GM12875 (cell line): Measurements from ENCODE around the gene SLC19A3.
"Not testable (repeated sequence)": the region's sequence is repeated elsewhere in the genome, so short reads cannot be mapped to it uniquely, and the experiment has no call there.

Experiments
- H3K4me3 ChIP-seq: one replicate; pipeline ENCODE4 v1.5.1; 2011; ENCODE audit warnings: low read depth, low read length, control low read depth
- TF ChIP-seq, protein P1 (sequence below): IDR thresholded peaks from 2 replicates; pipeline ENCODE4 v1.5.1; 2011; ENCODE audit warnings: low read depth, mild to moderate bottlenecking, control low read depth, inconsistent platforms, low read length, moderate library complexity, borderline replicate concordance; ENCODE audit not compliant: insufficient read depth

Gene SLC19A3

DNA sequence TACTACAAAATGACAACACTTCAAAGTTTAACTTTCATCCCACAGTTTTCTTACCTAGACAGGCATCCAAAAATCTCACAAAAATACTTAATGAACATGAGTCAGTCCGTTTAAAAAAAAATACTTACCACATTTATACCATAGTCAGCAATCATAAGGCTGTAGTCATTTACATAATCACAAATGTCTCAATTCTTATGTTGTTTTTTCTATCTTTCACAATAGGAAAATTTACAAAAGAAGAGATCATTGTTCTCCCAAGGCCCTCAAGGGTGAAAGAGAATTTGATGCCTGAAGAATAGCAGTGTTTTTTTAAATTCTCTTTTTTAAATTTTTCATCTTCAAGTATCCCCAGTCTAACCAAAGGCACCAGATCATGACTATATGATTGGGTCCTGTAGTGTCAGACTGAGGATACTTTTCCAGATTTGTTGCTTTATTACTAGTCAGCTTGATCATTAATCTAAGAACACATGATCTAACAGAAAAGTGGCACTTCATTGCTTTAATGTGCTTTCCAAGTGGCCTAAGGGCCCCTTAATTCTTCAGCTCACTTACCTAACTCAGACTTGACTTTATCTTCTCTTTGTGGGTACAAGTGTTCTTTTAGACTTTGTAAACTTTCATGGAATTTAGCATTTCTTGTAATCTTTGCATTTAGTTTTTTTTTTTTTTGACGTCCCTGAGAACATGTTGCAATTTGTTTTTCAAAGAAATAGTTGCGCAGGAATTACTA is 46.5 kb downstream of the SLC19A3 start:
- TF ChIP-seq, protein P1, sequence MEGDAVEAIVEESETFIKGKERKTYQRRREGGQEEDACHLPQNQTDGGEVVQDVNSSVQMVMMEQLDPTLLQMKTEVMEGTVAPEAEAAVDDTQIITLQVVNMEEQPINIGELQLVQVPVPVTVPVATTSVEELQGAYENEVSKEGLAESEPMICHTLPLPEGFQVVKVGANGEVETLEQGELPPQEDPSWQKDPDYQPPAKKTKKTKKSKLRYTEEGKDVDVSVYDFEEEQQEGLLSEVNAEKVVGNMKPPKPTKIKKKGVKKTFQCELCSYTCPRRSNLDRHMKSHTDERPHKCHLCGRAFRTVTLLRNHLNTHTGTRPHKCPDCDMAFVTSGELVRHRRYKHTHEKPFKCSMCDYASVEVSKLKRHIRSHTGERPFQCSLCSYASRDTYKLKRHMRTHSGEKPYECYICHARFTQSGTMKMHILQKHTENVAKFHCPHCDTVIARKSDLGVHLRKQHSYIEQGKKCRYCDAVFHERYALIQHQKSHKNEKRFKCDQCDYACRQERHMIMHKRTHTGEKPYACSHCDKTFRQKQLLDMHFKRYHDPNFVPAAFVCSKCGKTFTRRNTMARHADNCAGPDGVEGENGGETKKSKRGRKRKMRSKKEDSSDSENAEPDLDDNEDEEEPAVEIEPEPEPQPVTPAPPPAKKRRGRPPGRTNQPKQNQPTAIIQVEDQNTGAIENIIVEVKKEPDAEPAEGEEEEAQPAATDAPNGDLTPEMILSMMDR: no peak
- H3K4me3 ChIP-seq: no peak overlapping the region

DNA sequence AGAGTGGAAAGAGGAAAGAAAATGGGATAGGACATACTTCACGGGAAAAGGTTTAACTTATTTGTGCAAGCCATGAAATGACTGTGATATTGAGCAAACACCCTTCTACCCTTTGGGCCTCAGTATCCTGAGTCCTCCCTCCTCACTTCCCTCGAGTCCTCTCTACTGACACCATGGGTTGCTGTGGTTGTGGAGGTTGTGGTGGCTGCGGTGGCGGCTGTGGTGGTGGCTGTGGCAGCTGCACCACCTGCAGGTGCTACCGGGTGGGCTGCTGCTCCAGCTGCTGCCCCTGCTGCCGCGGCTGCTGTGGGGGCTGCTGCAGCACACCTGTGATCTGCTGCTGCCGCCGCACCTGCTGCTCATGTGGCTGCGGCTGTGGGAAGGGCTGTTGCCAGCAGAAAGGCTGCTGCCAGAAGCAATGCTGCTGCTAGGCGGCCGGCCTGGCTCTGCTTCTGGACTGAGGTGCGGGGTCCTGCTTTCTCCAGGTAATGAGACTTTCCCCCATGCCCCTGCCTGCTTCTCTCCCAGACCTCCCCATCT is 51.1 kb downstream of the SLC19A3 start, which contains the start of gene SCYGR5:
TSS of gene SCYGR5 (plus strand) at position 174 of the 540 bp plus-strand sequence. CDS start at position 174, 0 bp downstream.
- not testable (repeated sequence) for H3K4me3 ChIP-seq

DNA sequence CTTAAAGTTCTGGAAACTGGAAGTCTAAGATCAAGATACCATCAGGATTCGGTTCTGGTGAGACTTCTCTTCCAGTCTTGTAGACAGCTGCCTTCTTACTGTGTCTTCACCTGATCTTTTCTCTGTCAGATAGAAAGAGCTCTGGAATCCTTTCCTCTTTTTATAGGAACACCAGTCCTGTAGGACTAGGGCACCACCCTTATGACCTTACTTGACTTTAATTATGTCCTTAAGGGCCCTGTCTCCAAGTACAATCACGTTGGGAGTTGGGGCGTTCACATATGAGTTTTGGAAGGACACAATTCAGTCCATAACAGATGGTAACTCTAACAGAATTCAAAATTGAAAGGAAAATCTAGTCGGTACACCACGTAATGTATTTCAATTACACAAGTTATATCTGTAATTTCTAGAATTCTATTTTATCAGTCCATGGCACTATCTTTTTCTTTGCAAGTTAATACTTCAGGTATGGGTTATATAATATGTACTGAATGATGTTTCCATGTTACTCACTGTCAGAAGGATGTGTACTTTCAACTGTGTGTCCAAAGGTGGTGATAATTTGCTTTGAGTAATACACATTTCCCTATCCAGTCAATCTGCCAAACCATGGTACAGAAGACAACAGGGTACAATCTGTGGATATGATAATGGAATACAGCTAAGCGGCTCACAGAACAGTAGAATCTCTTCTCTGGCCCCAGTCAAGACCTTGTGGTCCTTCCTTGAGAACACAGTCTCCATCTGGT is 52.5 kb downstream of the SLC19A3 start:
- TF ChIP-seq, protein P1: no peak
- H3K4me3 ChIP-seq: no peak overlapping the region

DNA sequence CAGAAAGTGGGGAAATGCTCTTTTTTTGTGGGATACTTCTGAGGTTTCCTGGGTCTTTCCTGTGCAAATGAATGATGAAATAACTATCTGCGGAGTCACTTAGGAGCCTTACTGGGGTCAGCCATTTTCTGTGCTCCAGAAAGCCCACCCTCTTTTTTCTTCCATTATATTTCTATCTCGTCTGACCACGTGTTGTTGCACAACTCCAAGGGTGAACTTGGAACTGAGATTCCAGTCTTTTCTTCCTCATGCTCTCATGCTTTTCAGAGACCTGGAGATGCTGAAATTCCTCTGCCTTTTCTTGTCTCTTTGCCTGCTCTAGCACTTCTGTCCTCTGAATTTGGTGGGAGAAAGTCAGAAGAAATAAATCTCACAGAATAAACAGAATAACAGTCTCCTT is 56.0 kb downstream of the SLC19A3 start:
- TF ChIP-seq, protein P1: no peak
- H3K4me3 ChIP-seq: no peak overlapping the region

DNA sequence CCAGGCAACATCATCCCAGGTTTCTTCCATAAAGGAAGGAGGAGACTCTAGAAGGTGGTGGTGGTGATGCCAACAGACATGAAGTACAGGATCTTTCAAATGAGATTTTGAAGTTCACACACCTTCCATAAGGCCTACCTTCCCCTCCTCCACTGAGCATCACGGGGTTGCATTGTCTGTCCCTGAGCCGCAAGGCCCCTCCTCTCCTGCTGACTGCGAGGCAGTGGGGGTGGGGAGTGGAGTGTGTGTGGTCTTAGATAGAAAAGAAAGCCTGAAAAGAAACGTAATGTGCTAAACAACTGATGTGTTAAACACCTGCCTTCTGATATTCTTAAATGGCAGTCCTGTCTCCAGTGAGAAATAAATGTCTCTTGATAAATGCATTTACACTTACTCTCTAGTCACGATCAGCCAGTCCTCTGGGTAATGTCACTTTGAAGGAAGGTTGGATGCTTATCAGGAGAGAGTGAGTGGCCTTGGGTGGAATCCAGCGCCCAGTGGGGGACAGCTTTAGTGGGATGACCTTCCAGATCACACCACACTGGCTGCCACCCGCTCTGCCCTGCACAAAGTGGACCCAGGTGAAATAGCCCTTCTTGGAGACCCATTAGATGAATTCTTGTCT is 56.7 kb downstream of the SLC19A3 start:
- TF ChIP-seq, protein P1: no peak
- no peak overlapping the region for H3K4me3 ChIP-seq

DNA sequence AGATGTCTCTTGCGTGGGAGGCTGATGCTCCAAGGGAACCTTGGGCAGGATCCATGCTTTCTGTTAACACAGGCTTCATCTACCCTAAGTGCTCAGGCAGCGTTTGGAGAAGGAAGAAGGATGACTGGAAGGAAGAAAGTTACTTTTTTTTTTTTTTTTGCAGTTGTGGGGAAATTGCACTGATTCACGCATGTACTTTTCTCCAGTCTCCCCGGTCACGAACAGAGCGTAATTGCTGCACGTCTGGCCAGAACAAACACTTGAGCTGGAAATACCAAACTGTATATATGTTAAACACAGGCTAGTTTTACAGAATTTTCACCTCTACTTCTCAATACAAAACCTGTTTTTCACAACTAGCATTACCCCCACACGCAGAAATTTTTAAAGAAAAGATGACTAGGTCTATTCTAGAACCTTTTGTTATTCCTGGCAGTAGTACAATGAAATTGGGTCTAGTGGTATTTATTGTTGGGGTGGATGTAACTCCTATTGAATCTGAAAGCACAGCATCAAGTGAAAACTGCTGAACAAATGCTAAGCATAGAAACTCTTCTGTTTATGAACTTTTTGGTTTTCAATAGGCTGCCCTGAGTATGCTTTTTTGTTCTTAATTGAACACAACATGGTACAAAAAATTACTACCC is 60.5 kb downstream of the SLC19A3 start:
- no peak overlapping the region for H3K4me3 ChIP-seq
- TF ChIP-seq, protein P1: no peak

DNA sequence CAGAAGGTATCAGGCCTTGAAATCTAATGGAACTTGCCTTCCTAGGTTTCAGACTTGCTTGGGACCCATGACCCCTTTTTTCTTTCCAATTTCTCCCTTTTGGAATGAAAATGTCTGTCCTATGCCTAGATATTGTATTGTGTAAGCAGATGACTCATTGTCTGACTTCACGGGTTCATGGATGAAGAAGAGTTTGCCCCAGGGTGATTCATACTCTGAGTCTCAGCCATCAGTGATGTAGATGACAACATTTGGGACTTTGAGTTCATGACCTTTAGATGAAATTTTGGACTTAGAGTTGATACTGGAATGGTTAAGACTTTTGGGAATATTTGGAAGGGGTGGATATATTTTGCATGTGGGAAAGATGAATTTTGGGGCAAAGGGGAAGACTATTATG is 62.4 kb downstream of the SLC19A3 start:
- no peak overlapping the region for H3K4me3 ChIP-seq
- TF ChIP-seq, protein P1: no peak
